Peyer's patch (tissue), 4 donors: ENCODE measurements around the gene MAD1L1. TPM values are rescaled to one million over a fixed set of nuclear protein-coding genes. Genes with fewer than 3 reads are reported as not detected.

Source experiments
- DNase-seq, 3 donors: peaks; one replicate each; pipeline ENCODE4 v3.0.0-alpha.2; 2017 to 2019
- H3K27ac ChIP-seq, 4 donors: fragments of 200-600 bp; sonication (generic); one replicate each; pipeline ENCODE4 v1.5.1; 2016 to 2019
- H3K27me3 ChIP-seq, 2 donors: fragments of 200-600 bp; sonication (generic); one replicate each; pipeline ENCODE4 v1.5.1; 2019
- H3K36me3 ChIP-seq, 3 donors: fragments of 200-600 bp; sonication (generic); one replicate each; pipeline ENCODE4 v1.5.1; 2016 to 2019
- H3K4me1 ChIP-seq, 4 donors: fragments of 200-600 bp; sonication (generic); one replicate each; pipeline ENCODE4 v1.5.1; 2016 to 2019
- H3K4me3 ChIP-seq, 4 donors: fragments of 200-600 bp; sonication (generic); 1 replicate in 3 of 4; 2 replicates in 1 of 4; pipeline ENCODE4 v1.5.1; 2016 to 2019; ENCODE audit warnings: mild to moderate bottlenecking in 1 of 4
- H3K9me3 ChIP-seq, 4 donors: fragments of 200-600 bp; sonication (generic); one replicate each; pipeline ENCODE4 v1.5.1; 2016 to 2019; ENCODE audit warnings: mild to moderate bottlenecking in 1 of 4
- CTCF ChIP-seq, 6 experiments: fragments of 450-650 bp in 4 of 6; fragments of 200-600 bp in 2 of 6; sonication (generic) in 1 of 6; IDR thresholded peaks; one replicate each; pipeline ENCODE4 v1.5.1; 2017 to 2019; ENCODE audit warnings: antibody characterized with exemption in 6 of 6, mild to moderate bottlenecking in 3 of 6, moderate library complexity in 1 of 6
- POLR2A ChIP-seq, 2 donors: fragments of 450-650 bp; IDR thresholded peaks; one replicate each; pipeline ENCODE4 v1.5.1; 2017; ENCODE audit warnings: antibody characterized with exemption in 2 of 2, mild to moderate bottlenecking in 2 of 2, moderate library complexity in 2 of 2
- total RNA-seq, 4 donors: library from RNA; depleted of rRNA; stranded (reverse); fragments of >200 nt; gene quantifications; one replicate each; pipeline ENCODE4 v1.1.0, GENCODE V29; 2016

Gene MAD1L1
- total RNA-seq, 4 donors from 2014 or later: 43.9 to 417 (median 59.1) TPM

DNA sequence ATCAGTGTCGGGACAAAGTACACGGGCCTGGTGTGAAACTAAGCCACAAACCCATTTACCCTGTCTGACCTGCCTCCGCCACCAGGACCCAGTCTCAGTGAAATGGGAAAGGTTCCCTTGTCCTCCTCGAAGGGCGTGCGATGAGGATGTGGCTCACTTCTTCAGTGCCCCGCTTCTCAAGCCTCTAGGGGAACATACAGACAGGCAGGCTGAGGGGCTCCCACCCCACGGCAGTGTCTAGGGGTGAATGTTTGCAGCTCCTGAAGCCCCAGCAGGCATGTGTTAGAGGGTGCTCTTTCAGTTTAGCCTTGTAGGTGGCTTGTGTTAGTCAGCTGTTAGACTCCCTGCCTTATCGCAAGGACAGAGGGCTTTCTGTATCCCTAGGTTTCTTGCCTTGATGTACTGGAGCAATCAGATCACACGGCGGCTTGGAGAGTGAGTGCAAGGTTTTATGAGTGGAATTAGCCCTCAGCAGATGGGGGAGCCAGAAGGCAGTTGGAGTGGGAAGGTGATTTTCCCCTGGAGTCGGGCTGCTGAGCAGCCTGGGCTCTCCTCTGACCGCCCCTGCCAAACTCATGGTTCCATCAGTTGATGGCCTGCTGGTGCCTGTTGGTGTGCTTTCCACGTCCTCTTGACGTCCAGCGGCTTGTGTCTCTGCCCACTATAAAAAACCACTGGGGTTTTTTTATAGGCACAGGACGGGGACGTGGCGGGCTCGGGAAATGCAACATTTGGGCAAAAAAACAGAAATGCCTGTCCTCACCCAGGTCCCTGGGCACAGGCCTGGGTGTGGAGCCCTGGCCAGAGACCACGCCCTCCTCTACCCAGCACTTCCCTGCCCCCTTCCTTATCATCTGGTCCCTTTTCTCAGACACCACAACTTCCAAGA is 10.0 kb upstream of the MAD1L1 start:
- no peak for DNase-seq
- peak in 4 of 6 experiments; percentile 14 to 23 (median 18) for TF ChIP-seq CTCF (IDR thresholded peaks at IDR 0.05)
- no peak for TF ChIP-seq POLR2A (IDR thresholded peaks at IDR 0.05)
- Histone ChIP-seq H3K9me3 (no peaks in the 10 kb centered on the region), H3K27ac (peak overlapping the region; percentile 40 to 95 (median 66)), H3K4me3 (peak overlapping the region; percentile 83 to 100 (median 98)), H3K4me1 (peaks cover 0 to 21% (median 15%) of the 10 kb centered on the region in 4 donors), H3K27me3 (no peaks in the 10 kb centered on the region), H3K36me3 (peaks cover 0 to 13% (median 0%) of the 10 kb centered on the region in 3 donors)

- H3K27ac ChIP-seq: peak within 1 kb of the TSS; percentile 40 to 95 (median 66)
- TF ChIP-seq CTCF (IDR thresholded peaks at IDR 0.05): no peak
- peak; percentile 45 to 53 for TF ChIP-seq POLR2A (IDR thresholded peaks at IDR 0.05)
- no peaks in the 10 kb centered on the region for H3K27me3 ChIP-seq
Observed at GRCh38 chr7:2241580-2242540, 9.1 kb upstream of the MAD1L1 start, which contains the start of the genes MRM2 and NUDT1. MRM2 (minus strand) TSS chr7:2242205; CDS start chr7:2242169, 36 bp downstream. NUDT1 (plus strand) TSS chr7:2242226; CDS start chr7:2244575, 2,349 bp downstream.

GRCh38 chr7:2239242-2239641 is 6.5 kb upstream of the MAD1L1 start:
- no peak for DNase-seq
- no peak overlapping the region for H3K4me3 ChIP-seq
- H3K4me1 ChIP-seq: peaks cover 0 to 23% (median 15%) of the 10 kb centered on the region in 4 donors
- no peak for TF ChIP-seq CTCF (IDR thresholded peaks at IDR 0.05)
- no peak for TF ChIP-seq POLR2A (IDR thresholded peaks at IDR 0.05)
- peaks cover 0 to 32% (median 0%) of the 10 kb centered on the region in 3 donors for H3K36me3 ChIP-seq
- H3K27me3 ChIP-seq: no peaks in the 10 kb centered on the region
- no peaks in the 10 kb centered on the region for H3K9me3 ChIP-seq
- no peak overlapping the region for H3K27ac ChIP-seq

More at GRCh38 chr7:2241580-2242540, 9.1 kb upstream of the MAD1L1 start, which contains the start of the genes MRM2 and NUDT1:
- peaks cover 0 to 23% (median 15%) of the 10 kb centered on the region in 4 donors for H3K4me1 ChIP-seq
- DNase-seq: peak; percentile 85 to 93 (median 91)
- peaks cover 0 to 21% (median 0%) of the 10 kb centered on the region in 3 donors for H3K36me3 ChIP-seq
- peak within 1 kb of the TSS; percentile 83 to 100 (median 98) for H3K4me3 ChIP-seq
- H3K9me3 ChIP-seq: no peaks in the 10 kb centered on the region

DNA sequence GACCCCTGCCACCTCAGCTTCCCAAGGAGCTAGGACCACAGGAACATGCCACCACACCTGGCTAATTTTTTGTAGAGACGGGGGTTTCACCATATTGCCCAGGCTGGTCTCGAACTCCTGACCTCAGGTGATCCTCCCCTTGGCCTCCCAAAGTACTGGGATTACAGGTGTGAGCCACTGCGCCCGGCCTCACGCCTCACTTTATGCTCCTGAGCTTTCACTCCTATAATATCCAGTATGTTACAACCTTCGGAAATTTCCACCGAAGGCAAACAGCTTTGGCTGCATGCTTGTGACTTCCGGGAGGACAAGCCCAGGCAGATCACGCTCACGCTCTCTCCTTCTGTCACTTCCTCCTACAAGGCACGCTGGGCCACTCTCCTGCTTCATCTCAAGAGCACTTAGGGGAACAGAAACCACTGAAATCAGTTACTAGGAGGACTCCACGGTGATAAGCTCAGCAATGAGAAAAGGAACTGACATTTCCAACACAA is 4.4 kb upstream of the MAD1L1 start:
- Histone ChIP-seq H3K27ac (peak overlapping the region; percentile 44 to 80 (median 72)), H3K9me3 (no peaks in the 10 kb centered on the region), H3K4me3 (no peak overlapping the region), H3K27me3 (no peaks in the 10 kb centered on the region), H3K36me3 (peaks cover 0 to 33% (median 0%) of the 10 kb centered on the region in 3 donors), H3K4me1 (peaks cover 0 to 18% (median 13%) of the 10 kb centered on the region in 4 donors)
- TF ChIP-seq CTCF (IDR thresholded peaks at IDR 0.05) (no peak), POLR2A (IDR thresholded peaks at IDR 0.05) (no peak)
- DNase-seq: peak in 2 of 3 donors; percentile 86

DNA sequence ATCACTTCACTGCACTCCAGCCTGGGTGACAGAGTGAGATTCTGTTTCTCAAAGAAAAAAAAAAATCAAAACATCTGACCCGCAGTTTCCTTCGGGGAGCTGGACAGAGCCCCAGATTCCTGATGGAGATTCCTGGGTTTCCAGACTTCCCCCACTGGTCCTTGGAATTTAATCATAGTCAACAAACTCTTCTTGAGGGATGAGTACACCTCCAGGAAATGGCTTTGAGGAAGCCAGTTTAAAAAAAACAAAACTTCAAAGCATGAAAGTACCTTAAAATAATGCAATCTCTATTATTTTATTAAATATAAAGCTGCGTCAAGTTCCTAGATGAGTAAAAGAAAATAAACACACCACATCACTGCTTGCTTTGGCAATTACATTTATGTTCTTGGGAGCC is 1.2 kb upstream of the MAD1L1 start:
- Histone ChIP-seq H3K36me3 (peaks cover 0 to 37% (median 0%) of the 10 kb centered on the region in 3 donors), H3K4me3 (no peak overlapping the region), H3K4me1 (peaks cover 4 to 25% (median 9%) of the 10 kb centered on the region in 4 donors), H3K27me3 (no peaks in the 10 kb centered on the region), H3K27ac (no peak overlapping the region), H3K9me3 (no peaks in the 10 kb centered on the region)
- no peak for TF ChIP-seq POLR2A (IDR thresholded peaks at IDR 0.05)
- no peak for TF ChIP-seq CTCF (IDR thresholded peaks at IDR 0.05)
- no peak for DNase-seq
